Panc1 (cell line): ENCODE results near the gene CCDC50.

ENCODE experiments used
- CTCF ChIP-seq: fragments of 450-650 bp; IDR thresholded peaks from 2 replicates; pipeline ENCODE4 v1.5.1; 2017; ENCODE audit warnings: mild to moderate bottlenecking
- POLR2AphosphoS5 ChIP-seq: IDR thresholded peaks from 2 replicates; pipeline ENCODE4 v1.6.1; 2012; ENCODE audit warnings: mild to moderate bottlenecking, low read depth, low read length, moderate library complexity

GRCh38 chr3:191360620-191361019 is 31.4 kb downstream of the CCDC50 start:
- TF ChIP-seq CTCF: no peak
- no peak for TF ChIP-seq POLR2AphosphoS5
